GM19043 (cell line): Measurements from ENCODE around the gene BGLAP.
"Not testable (repeated sequence)": the region's sequence is repeated elsewhere in the genome, so short reads cannot be mapped to it uniquely, and the experiment has no call there.

Experiments
- ATAC-seq: cut with Tn5 transposase; IDR thresholded peaks from one replicate; pipeline ENCODE4 v1.9.1; 2021; ENCODE audit warnings: low read depth; ENCODE audit not compliant: unreplicated experiment

Gene BGLAP

DNA sequence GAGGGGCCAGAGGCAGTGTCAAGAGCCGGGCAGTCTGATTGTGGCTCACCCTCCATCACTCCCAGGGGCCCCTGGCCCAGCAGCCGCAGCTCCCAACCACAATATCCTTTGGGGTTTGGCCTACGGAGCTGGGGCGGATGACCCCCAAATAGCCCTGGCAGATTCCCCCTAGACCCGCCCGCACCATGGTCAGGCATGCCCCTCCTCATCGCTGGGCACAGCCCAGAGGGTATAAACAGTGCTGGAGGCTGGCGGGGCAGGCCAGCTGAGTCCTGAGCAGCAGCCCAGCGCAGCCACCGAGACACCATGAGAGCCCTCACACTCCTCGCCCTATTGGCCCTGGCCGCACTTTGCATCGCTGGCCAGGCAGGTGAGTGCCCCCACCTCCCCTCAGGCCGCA lies at the start of gene BGLAP:
TSS of gene BGLAP (plus strand) at position 259 of the 400 bp plus-strand sequence. CDS start at position 307, 48 bp downstream.
- no peak for ATAC-seq

DNA sequence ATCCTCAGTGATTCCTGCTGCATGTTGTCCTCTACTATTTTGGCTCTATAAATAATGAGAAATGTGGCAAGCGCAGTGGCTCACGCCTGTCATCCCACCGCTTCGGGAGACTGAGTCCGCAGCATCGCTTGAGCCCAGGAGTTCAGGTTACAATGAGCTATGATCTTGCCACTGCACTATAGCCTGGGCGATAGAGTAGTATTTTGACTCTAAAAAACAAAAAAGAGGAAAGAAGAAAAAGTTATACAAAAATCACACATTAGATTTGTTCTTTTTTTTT lies 48.8 kb upstream of the BGLAP start:
- ATAC-seq: no peak

DNA sequence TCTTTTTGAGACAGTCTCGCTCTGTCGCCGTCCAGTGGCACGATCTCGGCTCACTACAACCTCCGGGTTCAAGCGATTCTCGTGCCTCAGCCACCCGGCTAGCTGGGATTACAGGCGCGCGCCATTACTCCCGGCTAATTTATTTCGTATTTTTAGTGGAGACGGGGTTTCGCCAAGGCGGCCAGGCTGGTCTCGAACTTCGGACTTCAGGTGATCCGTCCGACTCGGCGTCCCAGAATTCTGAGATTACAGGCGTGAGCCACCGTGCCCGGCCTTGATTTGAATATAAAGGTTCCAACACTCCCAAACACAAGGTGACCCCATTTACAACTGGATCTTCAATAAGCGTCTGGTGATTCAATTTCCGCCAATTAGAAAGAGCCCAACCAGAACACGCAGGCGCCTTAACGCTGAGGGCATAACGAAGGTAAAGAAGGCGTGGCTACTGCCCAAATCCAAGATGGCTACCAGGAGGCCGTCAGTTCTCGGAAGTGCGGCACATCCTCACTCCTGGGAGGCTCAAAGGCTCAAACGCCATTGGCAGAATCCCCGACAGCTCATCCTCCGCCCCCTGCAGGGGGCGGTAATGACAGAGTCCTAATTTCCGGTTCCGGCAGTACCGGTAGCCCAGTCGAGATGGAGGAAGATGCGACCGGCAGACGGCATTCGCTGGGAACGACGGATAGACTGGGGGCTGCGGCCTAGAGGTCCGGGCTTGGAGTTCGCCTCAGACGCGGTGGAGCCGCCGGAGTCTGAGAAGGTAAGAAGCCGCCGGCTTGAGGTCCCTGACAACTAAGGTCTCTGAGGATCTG lies 48.3 kb upstream of the BGLAP start, which contains the start of gene SLC25A44:
TSS of gene SLC25A44 (plus strand) at position 617 of the 812 bp plus-strand sequence. CDS start 5,744 bp downstream, outside the sequence.
- peak; percentile 96 for ATAC-seq

DNA sequence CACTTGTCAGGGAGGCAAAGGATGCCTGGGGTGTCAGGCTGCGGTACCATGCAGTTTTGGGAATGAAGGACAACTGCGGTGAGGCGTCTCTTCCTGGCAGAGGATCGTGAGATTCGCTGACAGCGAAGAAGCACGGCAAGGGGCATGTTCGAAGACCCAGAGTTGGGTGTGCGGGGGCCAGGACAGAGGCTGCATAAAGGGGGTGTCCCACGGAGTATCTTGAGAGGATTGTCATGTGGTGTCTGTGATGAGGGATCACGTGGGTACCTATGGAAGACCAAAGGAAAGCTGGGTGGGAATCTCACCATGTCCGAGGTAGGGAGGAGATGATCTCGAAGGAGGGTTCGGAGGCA lies 47.7 kb upstream of the BGLAP start:
- no peak for ATAC-seq

DNA sequence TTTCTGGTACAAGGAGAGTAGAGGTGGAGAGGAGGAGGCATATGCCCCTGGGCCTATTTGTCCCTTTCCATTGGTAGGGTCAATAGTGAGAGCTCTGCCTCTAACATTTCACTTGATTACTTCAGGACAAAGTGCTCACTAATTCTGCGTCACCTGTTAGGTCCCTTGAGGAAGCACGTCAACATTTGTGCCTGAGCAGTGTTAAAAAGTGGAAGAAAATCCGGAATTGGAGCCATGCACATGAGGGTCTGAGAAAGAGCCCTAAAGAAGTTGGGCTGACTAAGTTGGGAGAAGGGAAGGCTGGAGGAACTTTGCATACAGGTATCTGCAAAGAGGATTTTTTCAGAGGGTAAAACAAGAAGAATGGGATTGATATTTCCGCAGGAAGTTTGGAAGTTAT lies 46.1 kb upstream of the BGLAP start:
- no peak for ATAC-seq

DNA sequence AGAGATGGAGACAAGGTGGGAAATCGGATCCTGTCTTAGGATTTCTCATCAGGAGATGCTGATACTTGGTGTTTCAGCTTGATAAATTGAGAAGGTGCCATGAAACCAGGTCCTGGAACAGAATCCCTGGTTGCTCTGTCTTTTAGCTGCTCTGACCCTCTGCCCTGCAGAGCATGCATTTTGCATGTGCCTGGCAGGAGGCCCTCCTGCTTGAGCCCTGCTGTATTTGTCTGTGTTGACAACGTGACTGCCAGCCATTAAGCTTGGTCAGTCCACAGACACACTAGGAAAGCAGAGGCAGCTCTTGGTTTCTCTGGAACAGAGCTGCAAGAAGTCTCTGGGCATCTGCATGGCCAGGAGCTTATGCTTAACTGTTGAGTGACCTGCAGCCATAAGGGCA lies 45.5 kb upstream of the BGLAP start:
- ATAC-seq: no peak

DNA sequence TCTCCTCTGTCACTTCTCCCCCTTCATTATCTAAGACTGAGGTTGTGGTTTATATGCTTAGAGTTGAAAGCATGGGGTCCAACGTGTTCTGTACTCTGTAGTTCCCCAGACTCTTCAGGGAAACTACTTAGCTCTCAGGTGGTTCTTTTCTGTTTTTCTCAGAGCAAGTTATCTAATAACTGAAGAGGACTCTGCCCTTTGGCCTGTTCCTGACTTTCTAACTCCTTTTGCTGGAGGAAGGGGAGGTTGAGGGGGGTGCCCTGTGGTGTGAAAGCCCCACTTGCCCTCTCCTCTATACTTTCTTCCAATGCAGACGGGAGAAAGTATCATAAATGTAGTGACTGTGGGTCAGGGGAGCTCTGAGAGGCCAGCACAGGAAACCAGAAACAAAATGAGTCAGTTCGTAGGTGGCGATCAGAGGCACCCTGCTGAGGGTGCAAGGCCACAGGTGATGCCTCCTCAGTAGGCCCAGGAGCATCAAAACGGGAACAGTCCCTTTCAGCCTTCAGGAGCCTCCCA lies 43.1 kb upstream of the BGLAP start:
- no peak for ATAC-seq

DNA sequence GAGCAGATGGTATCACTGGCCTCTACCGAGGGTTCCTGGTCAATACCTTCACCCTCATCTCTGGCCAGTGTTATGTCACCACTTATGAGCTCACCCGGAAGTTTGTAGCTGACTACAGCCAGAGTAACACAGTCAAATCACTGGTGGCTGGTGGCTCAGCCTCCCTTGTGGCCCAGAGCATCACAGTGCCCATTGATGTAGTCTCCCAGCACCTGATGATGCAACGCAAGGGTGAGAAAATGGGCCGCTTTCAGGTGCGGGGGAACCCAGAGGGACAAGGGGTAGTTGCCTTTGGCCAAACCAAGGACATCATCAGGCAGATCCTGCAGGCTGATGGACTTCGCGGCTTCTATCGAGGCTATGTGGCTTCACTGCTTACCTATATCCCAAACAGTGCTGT lies 41.9 kb upstream of the BGLAP start:
- ATAC-seq: no peak

DNA sequence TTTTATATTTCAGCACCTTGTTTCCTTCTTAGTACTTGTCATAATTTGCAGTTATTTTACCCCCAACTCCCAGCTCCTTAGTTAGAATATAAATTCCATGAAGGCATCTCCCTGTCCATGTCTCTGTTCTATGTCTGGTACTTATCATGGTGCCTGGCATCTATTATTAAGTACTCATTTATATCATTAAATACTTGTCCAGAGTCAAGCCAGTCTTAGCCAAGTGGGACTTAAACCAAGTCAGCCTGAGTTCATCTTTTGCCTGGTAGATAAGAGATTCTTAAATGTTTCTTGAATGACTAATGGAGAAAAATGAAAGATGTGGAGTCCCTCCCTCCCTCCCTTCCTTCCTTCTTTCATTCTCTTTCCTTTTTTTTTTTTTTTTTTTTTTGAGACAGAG lies 38.7 kb upstream of the BGLAP start:
- ATAC-seq: no peak

DNA sequence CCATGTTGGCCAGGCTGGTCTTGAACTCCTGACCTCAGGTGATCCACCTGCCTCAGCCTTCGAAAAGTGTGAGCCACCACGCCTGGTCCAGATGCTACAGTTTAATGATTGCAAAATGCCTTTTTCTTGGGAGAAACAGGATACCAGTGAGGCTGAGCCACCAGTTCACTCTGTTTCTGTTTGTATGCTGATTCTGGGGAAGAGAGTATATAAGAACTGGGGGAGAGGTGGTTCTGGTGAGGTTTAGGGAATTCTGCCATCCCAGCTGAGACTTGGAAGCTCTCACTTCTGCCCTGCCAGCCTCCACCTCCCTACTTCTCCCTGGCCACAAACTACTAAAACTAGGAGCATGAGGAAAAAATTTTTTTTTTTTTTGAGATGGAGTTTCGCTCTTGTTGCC lies 37.3 kb upstream of the BGLAP start:
- ATAC-seq: no peak

DNA sequence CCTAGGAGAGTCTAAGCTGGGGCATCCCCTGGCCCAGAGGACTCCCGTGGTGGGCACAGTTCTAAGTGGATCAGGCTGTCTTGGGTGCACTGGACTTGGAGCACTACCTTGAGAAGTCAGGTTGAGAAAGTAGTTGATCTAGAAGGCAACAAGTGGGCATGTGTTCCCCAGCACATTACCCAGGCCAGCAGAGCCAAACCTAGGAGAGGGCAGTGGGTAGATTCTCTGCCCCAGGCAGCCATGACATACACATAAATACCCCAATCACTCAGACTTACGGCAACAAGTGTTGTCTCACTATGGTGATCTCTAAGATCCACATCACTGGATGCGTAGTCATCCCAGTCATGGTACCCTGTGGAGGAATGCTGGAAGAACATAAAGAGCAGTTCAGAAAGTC lies 30.7 kb upstream of the BGLAP start:
- ATAC-seq: no peak

DNA sequence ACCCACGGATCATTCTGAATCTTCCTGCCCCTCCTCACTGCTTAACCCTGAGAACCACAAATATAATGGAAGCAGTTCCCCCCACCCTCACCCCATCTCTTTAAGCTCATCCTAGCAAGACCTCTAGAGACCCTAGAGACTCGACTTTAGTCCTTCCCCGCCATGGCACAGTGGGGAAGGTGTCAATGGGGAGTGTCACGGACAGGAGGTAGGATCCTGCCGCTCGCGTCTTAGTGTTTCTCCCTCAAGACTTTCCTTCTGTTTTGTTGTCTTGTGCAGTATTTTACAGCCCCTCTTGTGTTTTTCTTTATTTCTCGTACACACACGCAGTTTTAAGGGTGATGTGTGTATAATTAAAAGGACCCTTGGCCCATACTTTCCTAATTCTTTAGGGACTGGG lies 29.9 kb upstream of the BGLAP start:
- ATAC-seq: no peak

DNA sequence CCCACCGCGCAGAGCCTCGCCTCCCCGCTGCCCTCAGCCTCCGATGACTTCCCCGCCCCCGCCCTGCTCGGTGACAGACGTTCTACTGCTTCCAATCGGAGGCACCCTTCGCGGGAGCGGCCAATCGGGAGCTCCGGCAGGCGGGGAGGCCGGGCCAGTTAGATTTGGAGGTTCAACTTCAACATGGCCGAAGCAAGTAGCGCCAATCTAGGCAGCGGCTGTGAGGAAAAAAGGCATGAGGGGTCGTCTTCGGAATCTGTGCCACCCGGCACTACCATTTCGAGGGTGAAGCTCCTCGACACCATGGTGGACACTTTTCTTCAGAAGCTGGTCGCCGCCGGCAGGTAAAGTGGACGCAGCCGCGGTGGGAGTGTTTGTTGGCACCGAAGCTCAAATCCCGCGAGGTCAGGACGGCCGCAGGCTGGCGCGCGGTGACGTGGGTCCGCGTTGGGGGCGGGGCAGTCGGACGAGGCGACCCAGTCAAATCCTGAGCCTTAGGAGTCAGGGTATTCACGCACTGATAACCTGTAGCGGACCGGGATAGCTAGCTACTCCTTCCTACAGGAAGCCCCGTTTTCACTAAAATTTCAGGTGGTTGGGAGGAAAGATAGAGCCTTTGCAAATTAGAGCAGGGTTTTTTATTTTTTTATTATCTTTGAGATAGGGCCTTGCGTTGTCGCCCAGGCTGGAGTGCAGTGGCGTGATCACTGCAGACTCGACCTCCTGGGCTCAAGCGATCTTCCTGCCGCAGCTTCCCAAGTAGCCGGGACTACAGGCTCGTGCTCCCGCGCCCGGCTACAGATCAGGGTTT lies 28.9 kb upstream of the BGLAP start, which contains the start of gene PMF1:
TSS of gene PMF1 (plus strand) at position 175 of the 811 bp plus-strand sequence. CDS start at position 184, 9 bp downstream.
- peak; percentile 89 for ATAC-seq

DNA sequence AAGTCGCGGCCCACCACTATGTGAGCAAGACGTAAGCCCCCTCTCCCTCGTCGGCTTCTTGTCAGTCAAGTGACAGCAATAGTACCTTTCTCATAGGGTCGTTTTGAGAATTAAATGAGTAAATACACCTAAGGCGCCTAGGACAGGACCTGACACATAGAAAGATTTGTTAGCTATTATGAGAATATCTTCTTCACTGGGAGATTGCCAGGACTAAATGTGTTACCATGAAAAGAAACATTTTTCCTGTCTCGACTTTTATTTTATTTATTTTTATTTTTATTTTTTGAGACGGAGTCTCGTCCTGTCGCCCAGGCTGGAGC lies 28.4 kb upstream of the BGLAP start:
- ATAC-seq: no peak

DNA sequence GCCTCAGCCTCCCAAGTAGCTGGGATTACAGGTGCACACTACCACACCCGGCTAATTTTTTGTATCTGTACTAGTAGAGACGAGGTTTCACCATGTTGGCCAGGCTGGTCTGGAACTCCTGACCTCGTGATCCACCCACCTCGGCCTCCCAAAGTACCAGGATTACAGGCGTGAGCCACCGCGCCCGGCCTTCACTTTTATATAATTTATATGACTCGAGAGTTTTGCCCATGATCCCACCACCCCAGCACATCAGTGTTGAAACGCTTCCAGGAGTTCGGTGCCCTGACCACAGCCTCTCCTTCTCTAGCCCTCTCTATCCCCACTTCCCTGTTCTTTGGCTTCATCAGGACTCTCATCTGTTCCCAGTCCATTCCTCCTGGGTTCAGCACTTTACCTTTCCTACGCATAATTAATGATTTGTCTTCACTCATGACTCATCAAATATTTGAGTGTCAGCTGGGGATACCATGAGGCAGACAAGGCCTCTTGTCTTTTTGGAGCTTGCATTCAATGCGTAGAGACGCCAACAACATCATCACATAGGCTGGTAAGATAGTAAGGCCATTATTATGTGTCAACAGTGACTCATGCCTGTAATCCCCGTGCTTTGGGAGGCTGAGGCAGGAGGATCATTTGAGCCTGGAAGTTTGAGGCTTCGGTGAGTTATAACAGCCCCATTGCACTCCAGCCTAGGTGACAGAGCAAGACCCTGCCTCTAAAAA lies 27.8 kb upstream of the BGLAP start:
- ATAC-seq: no peak

DNA sequence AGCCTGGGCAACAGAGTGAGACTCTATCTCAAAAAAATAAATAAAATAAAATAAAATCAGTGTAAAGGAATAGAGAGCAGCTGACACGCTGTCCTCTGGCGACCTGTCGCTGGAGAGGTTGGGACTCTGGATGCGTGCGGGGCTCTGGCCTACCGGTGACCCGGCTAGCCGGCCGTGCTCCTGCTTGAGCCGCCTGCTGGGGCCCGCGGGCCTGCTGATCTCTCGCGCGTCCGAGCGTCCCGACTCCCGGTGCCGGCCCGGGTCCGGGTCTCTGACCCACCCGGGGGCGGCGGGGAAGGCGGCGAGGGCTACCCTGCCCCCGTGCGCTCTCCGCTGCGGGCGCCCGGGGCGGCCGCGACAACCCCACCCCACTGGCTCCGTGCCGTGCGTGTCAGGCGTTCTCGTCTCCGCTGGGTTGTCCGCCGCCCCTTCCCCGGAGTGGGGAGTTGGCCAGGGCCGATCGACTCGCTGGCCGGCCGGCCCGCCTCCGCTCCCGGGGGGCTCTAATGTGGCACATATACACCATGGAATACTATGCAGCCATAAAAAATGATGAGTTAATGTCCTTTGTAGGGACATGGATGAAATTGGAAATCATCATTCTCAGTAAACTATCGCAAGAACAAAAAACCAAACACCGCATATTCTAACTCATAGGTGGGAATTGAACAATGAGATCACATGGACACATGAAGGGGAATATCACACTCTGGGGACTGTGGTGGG lies 25.5 kb upstream of the BGLAP start:
- not testable (repeated sequence) for ATAC-seq

DNA sequence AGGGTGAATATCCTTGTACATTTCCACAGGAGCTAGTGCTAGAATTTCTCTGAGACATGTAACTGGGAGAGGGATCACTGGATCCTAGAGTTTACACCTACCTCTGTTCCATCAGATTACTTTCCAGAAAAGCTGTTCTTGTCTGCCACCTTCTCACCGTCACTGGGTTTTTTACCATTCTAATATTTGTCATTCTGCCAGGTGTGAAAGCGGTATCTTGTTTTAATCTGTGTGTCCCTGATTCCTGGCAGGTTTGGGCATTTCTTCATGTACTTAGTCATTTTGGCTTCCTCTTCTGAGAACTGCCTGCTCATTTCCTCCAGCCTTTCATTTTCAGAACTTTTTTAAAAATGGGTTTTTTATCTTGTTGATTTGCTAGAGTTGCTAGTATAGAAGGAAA lies 24.1 kb upstream of the BGLAP start:
- no peak for ATAC-seq

DNA sequence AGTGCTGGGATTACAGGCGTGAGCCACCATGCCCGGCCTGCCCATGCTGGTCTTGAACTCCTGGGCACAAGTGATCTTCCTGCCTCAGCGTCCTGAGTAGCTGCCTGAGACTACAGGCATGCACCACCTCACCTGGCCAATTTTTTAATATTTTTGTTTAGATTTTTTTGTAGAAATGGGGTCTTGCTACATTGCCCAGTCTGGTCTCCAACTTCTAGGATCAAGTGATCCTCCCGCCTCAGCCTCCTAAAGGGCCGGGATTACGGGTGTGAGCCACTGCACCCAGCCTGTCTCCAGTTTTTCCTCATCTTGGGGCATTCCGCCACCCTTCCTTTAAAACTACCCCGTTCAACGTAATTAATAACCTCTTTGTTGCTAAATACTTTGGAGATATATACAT lies 21.8 kb upstream of the BGLAP start:
- ATAC-seq: no peak

DNA sequence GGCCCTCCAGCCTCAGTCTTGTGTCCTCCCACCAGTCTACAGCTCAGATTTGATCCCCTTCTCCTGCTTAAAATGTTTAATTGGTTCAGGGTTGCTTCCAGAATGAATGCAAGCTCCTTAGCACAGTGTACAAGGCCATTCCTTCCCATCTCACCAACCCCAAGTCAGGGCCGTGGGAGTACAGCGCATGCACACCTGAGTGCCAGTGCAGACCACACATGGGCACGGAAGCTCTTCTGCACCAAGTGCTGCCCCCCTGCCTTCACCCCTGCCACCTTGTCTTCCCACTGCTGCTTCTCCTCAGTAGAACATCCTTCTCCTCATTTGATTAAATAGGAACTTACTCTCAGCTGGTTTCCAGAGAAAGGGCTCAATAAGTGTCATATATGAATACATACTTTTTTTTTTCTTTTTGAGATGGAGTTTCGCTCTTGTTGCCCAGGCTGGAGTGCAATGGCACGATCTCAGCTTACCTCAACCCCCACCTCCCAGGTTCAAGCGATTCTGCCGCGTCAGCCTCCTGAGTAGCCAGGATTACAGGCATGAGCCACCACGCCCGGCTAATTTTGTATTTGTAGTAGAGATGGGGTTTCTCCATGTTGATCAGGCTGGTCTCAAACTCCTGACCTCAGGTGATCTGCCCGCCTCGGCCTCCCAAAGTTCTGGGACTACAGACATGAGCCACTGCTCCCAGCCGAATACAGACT lies 19.8 kb upstream of the BGLAP start:
- no peak for ATAC-seq

DNA sequence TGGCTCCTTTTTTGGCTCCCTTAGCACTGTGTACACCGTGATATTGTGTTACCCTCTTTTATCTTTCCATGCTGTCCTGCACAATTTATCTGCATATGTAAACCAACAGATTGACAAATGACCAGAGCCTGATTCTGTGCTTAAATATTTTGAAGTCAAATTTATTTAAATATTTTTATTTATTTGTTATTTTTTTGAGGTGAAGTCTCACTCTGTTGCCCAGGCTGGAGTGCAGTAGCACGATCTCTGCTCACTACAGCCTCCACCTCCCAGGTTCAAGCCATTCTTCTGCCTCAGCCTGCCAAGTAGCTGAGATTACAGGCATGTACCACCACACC lies 16.3 kb upstream of the BGLAP start:
- no peak for ATAC-seq
